Body of pancreas (tissue), 4 donors: ENCODE results near the gene SLC22A5. TPM values are rescaled to one million over a fixed set of nuclear protein-coding genes. Genes with fewer than 3 reads are reported as not detected.

Experiments used
- ATAC-seq: fragments of 150-250 bp; one replicate; pipeline ENCODE4 v1.9.1; 2016
- DNase-seq, 4 donors: peaks; one replicate each; pipeline ENCODE4 v3.0.0-alpha.2; 2019
- H3K27ac ChIP-seq, 4 donors: fragments of 200-600 bp; sonication (generic); 1 replicate in 3 of 4; 2 replicates in 1 of 4; pipeline versions ENCODE4 v1.5.1 to v1.6.1; 2016 to 2019; ENCODE audit warnings: mild to moderate bottlenecking in 1 of 4, mixed read lengths in 1 of 4, moderate library complexity in 1 of 4
- H3K27me3 ChIP-seq, 2 donors: fragments of 200-600 bp; sonication (generic); one replicate each; pipeline ENCODE4 v1.6.0; 2016; ENCODE audit warnings: mild to moderate bottlenecking in 1 of 2
- H3K36me3 ChIP-seq, 2 donors: fragments of 200-600 bp; sonication (generic); replicated peaks in 1 of 2; 2 replicates each; pipeline ENCODE4 v1.5.1; 2016; ENCODE audit warnings: low read depth in 2 of 2; ENCODE audit not compliant: insufficient read depth in 1 of 2
- H3K4me1 ChIP-seq: fragments of 200-600 bp; sonication (generic); one replicate; pipeline ENCODE4 v1.6.0; 2016
- H3K4me3 ChIP-seq, 2 donors: fragments of 200-600 bp; sonication (generic); 1 replicate in 1 of 2; 2 replicates in 1 of 2; pipeline ENCODE4 v1.5.1; 2016 to 2019
- H3K9me3 ChIP-seq, 3 donors: fragments of 200-600 bp; sonication (generic); 1 replicate in 2 of 3; 2 replicates in 1 of 3; pipeline ENCODE4 v1.5.1; 2016
- POLR2A ChIP-seq, 3 donors: fragments of 450-650 bp; IDR thresholded peaks; one replicate each; pipeline ENCODE4 v1.6.1; 2016; ENCODE audit warnings: antibody characterized with exemption in 3 of 3, mild to moderate bottlenecking in 2 of 3
- WGBS, 2 donors: methylation state at CpG; one replicate each; pipeline ENCODE4 v1.1.5; 2017; 5-methylcytosine and 5-hydroxymethylcytosine counted together
- intact Hi-C: fragments of 100-400 bp; cut with DNase I; formaldehyde crosslinking; loops from one replicate; pipeline ENCODE4 v1.15.1; 2023
- total RNA-seq, 2 donors: library from RNA; depleted of rRNA; stranded (reverse); fragments of >200 nt; gene quantifications; one replicate each; pipeline ENCODE4 v1.1.0, GENCODE V29; 2016
- TF ChIP-seq, protein P1 (sequence below), 7 experiments: fragments of 450-650 bp in 4 of 7; fragments of 200-600 bp in 3 of 7; sonication (generic) in 3 of 7; IDR thresholded peaks; one replicate each; pipeline ENCODE4 v1.5.1; 2016 to 2019; ENCODE audit warnings: antibody characterized with exemption in 7 of 7

SLC22A5 gene
- total RNA-seq, 2 donors from 2014 or later = 21.3 to 30.3 TPM

DNA sequence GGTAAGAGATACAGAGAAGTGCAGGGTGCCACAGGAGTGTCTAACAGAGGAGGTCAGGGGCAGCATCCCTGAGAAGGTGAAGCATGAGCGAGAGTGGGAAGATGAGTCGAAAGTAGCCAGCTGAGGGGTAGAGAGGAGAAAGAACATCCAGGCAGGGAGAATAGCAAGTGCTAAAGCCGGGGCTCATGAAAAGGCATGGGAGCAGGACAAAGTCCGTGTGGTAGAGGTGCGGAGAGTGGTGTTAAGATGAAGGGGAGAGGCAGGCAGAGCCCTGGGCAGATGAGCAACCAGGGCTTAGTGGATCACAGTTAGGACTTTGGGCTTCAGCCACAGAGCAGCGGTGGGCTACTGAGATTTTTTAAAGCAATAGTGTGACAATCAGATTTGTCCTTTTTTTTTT lies 10.5 kb downstream of the SLC22A5 start:
- H3K36me3 ChIP-seq = peaks cover 0 to 4% of the 10 kb centered on the region in 2 donors
- TF ChIP-seq, protein P1, sequence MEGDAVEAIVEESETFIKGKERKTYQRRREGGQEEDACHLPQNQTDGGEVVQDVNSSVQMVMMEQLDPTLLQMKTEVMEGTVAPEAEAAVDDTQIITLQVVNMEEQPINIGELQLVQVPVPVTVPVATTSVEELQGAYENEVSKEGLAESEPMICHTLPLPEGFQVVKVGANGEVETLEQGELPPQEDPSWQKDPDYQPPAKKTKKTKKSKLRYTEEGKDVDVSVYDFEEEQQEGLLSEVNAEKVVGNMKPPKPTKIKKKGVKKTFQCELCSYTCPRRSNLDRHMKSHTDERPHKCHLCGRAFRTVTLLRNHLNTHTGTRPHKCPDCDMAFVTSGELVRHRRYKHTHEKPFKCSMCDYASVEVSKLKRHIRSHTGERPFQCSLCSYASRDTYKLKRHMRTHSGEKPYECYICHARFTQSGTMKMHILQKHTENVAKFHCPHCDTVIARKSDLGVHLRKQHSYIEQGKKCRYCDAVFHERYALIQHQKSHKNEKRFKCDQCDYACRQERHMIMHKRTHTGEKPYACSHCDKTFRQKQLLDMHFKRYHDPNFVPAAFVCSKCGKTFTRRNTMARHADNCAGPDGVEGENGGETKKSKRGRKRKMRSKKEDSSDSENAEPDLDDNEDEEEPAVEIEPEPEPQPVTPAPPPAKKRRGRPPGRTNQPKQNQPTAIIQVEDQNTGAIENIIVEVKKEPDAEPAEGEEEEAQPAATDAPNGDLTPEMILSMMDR (IDR thresholded peaks at IDR 0.05) = no peak
- TF ChIP-seq POLR2A (IDR thresholded peaks at IDR 0.05) = no peak
- no peak overlapping the region for H3K4me3 ChIP-seq
- no peak overlapping the region for H3K27ac ChIP-seq
- H3K27me3 ChIP-seq = no peaks in the 10 kb centered on the region
- ATAC-seq (no peak), DNase-seq (no peak)
- intact Hi-C loops = loop anchor here (5.0 kb wide), 1 partner anchor 122 kb away; no protein-coding TSS in a partner anchor
- H3K9me3 ChIP-seq = no peaks in the 10 kb centered on the region
- WGBS, 2 donors = 91 to 92% methylated on average over 6 of the region's 6 CpGs
- no peaks in the 10 kb centered on the region for H3K4me1 ChIP-seq

DNA sequence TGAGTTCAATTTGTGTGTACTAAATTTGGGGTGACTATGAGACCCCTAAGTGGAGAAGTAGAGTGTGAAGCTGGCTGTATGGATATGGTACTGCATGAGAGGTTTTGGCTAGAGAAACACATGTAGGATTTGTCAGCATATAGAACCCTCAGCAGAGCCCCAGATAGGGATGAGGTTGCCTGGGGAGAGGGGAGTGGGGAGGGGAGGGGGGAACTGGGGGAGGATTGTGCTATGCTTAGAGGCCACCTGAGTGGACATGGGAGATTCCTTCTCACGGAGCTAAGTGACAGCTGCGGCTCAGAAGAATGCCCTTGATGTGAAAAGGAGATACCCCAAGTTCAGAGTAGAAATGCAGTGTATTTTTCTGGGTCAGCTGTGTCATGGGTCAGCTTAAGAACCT lies 11.2 kb downstream of the SLC22A5 start:
- Histone ChIP-seq H3K9me3 (no peaks in the 10 kb centered on the region), H3K36me3 (peaks cover 0 to 4% of the 10 kb centered on the region in 2 donors), H3K4me1 (peaks cover 5% of the 10 kb centered on the region), H3K27ac (no peak overlapping the region), H3K4me3 (no peak overlapping the region), H3K27me3 (no peaks in the 10 kb centered on the region)
- intact Hi-C loops = loop anchor here (5.0 kb wide), 1 partner anchor 122 kb away; no protein-coding TSS in a partner anchor
- TF ChIP-seq POLR2A (IDR thresholded peaks at IDR 0.05) = no peak
- TF ChIP-seq, protein P1 (IDR thresholded peaks at IDR 0.05) = no peak
- 76 to 85% methylated on average over 2 of the region's 2 CpGs for WGBS, 2 donors
- ATAC-seq (no peak), DNase-seq (no peak)

DNA sequence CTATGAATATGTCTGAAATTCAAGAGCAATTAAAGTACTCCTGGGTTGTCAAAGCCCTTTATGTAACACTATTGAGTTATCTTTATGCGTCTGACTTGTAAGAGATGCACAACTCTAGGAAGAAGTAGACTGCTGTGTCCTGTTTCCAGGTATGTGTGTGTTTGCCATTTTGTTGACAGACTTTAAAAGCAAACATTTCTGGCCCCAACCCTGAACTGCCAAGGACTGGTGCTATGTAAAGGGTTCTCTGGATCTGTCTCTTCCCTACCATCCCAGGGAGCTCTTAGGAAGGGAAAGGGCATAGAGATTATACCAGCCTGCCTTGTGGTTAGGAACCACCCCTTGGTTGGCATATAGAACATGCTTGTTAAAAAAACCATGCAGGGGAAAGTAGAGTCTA lies 12.1 kb downstream of the SLC22A5 start:
- Histone ChIP-seq H3K4me3 (no peak overlapping the region), H3K4me1 (peaks cover 12% of the 10 kb centered on the region), H3K36me3 (peaks cover 0 to 4% of the 10 kb centered on the region in 2 donors), H3K27ac (no peak overlapping the region), H3K27me3 (no peaks in the 10 kb centered on the region), H3K9me3 (no peaks in the 10 kb centered on the region)
- intact Hi-C loops = loop anchor here (5.0 kb wide), 1 partner anchor 121 kb away; no protein-coding TSS in a partner anchor
- 76 to 87% methylated on average over 1 of the region's 1 CpG for WGBS, 2 donors
- ATAC-seq (no peak), DNase-seq (no peak)
- TF ChIP-seq, protein P1 (IDR thresholded peaks at IDR 0.05) = no peak
- no peak for TF ChIP-seq POLR2A (IDR thresholded peaks at IDR 0.05)

DNA sequence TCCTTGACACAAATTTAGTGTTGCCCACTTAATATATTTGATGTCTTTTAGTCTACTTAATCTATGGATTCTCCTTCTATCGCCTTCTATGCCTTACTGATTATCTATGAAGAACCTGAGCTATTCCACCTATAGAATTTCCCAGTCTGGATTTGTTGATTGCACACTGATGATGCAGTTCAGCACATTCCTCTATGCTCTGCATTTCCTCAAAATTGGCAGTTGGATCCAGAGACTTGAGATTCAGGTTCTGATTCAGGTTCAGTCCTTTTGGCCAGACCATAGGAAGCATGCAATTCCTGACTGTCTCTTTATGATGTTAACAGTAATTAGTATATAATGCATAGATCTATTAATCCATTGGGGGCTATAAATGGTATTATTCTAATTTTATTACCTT lies 13.8 kb downstream of the SLC22A5 start:
- ATAC-seq = no peak
- no peak for DNase-seq
- 92 to 93% methylated on average over 1 of the region's 1 CpG for WGBS, 2 donors
- H3K27ac ChIP-seq = no peak overlapping the region
- H3K4me3 ChIP-seq = no peak overlapping the region
- intact Hi-C loops = loop anchor here (5.0 kb wide), 1 partner anchor 119 kb away; no protein-coding TSS in a partner anchor
- no peaks in the 10 kb centered on the region for H3K9me3 ChIP-seq
- H3K27me3 ChIP-seq = no peaks in the 10 kb centered on the region
- no peak for TF ChIP-seq POLR2A (IDR thresholded peaks at IDR 0.05)
- TF ChIP-seq, protein P1 (IDR thresholded peaks at IDR 0.05) = no peak
- peaks cover 0 to 4% of the 10 kb centered on the region in 2 donors for H3K36me3 ChIP-seq
- H3K4me1 ChIP-seq = peaks cover 29% of the 10 kb centered on the region

DNA sequence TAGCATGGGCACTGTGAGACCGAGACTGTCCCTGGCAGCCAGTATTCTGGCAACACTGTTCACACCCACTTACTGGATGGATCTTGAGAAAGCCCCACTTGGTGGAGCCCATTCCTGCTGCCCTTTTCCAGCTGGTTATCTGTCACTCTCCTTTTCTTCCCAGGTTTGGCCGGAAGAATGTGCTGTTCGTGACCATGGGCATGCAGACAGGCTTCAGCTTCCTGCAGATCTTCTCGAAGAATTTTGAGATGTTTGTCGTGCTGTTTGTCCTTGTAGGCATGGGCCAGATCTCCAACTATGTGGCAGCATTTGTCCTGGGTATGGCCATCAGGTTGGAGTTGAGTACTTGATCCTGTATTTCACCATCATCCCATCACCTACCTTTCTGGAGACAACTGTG lies 14.5 kb downstream of the SLC22A5 start:
- intact Hi-C loops = loop anchor here (5.0 kb wide), 1 partner anchor 118 kb away; no protein-coding TSS in a partner anchor
- WGBS, 2 donors = 82% methylated on average over 5 of the region's 5 CpGs
- no peak for ATAC-seq

More for the DNA sequence above, 14.5 kb downstream of the SLC22A5 start:
- no peak overlapping the region for H3K27ac ChIP-seq
- no peak overlapping the region for H3K4me3 ChIP-seq
- DNase-seq = no peak
- no peaks in the 10 kb centered on the region for H3K9me3 ChIP-seq
- no peaks in the 10 kb centered on the region for H3K27me3 ChIP-seq
- TF ChIP-seq, protein P1 (IDR thresholded peaks at IDR 0.05) = no peak
- TF ChIP-seq POLR2A (IDR thresholded peaks at IDR 0.05) = no peak
- H3K4me1 ChIP-seq = peaks cover 36% of the 10 kb centered on the region
- peaks cover 0 to 2% of the 10 kb centered on the region in 2 donors for H3K36me3 ChIP-seq
